IMR-90 (cell line): ENCODE results near the gene PI4KA.

ENCODE experiments used
- CEBPB ChIP-seq: IDR thresholded peaks from 2 replicates; pipeline ENCODE4 v1.6.1; 2012; ENCODE audit warnings: low read depth, low read length, improper control_type of control experiment
- CHD1 ChIP-seq: IDR thresholded peaks from 2 replicates; pipeline ENCODE4 v1.6.1; 2012; ENCODE audit warnings: low read depth, low read length, improper control_type of control experiment
- CTCF ChIP-seq: conservative IDR thresholded peaks from 2 replicates; pipeline ENCODE4 v1.5.1; 2012; ENCODE audit warnings: mild to moderate bottlenecking, low read depth, low read length, improper control_type of control experiment
- FOS ChIP-seq: fragments of 150-350 bp; IDR thresholded peaks from 2 replicates; pipeline ENCODE4 v1.6.1; 2016; ENCODE audit warnings: low read depth, low read length
- MXI1 ChIP-seq: IDR thresholded peaks from 2 replicates; pipeline ENCODE4 v1.6.1; 2012; ENCODE audit warnings: low read depth, mild to moderate bottlenecking, low read length, moderate library complexity, borderline replicate concordance
- POLR2A ChIP-seq: IDR thresholded peaks from 2 replicates; pipeline ENCODE4 v1.6.1; 2012; ENCODE audit warnings: mild to moderate bottlenecking, low read depth, low read length
- RAD21 ChIP-seq: IDR thresholded peaks from 2 replicates; pipeline ENCODE4 v1.6.1; 2012; ENCODE audit warnings: low read length, improper control_type of control experiment
- RFX5 ChIP-seq: IDR thresholded peaks from 2 replicates; pipeline ENCODE4 v1.8.0; 2012; ENCODE audit warnings: low read depth, mild to moderate bottlenecking, low read length, moderate library complexity
- USF2 ChIP-seq: fragments of 150-350 bp; IDR thresholded peaks from 2 replicates; pipeline ENCODE4 v1.6.1; 2017; ENCODE audit warnings: mild to moderate bottlenecking, antibody characterized with exemption, low read length, low read depth

GRCh38 chr22:20796731-20797130 is 61.9 kb downstream of the PI4KA start:
- TF ChIP-seq CEBPB (no peak), CTCF (no peak), FOS (no peak), RAD21 (no peak), POLR2A (no peak), RFX5 (no peak), USF2 (no peak), MXI1 (no peak), CHD1 (no peak)
